Activated CD4-positive, alpha-beta T cell treated with anti-CD3 and anti-CD28 coated beads, Interleukin-2, amount 50 U/mL, for 4 hours (primary cell): ENCODE data around the gene IL13.

Experiments used
- DNase-seq, 2 experiments: peaks; one replicate each; pipeline ENCODE4 v3.0.0-alpha.2; 2020

The IL13 gene

GRCh38 chr5:132656774-132657355 lies 1.1 kb upstream of the IL13 start:
- no peak for DNase-seq

DNA sequence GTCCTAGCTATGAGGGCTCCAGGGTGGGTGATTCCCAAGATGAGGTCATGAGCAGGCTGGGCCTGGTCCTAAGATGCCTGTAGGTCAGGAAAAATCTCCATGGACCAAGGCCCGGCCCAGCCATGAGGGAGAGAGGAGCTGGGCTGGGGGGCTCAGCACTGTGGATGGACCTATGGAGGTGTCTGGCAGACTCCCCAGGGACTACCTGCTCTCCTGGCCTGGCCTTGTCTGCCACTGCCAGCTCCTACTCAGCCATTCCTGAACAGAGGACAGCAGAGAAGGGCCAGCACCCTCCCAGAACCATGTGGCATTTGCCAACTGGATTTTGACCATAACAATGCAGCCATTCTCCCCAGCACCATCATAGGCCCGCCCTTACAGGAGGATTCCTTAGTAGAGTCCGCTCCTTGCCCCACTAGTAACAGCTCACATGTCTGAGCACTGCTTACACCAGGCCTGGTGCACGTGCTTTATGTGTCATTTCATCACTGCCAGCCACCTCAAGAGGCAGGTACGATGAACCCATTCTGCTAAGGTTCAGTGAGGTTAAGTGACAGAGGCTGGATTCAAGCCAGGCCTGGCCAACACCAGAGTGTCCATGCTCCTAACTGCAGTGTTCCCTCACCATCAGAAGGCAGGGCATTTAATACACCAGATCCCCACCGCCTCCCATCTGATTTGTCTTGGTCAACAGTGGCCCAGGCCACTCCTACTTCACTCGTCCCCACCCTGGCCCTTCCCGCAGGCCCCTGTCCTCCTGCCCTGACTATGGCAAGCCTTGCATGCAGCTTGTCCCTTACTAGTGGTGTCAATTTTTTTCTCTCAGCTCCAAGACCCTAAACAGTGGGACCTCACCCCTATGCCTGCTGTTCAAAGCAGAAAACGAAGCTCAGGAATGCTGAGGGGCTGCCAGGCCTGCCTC lies 669 bp downstream of the IL13 start:
- no peak for DNase-seq

GRCh38 chr5:132659598-132660493 lies 1.9 kb downstream of the IL13 start:
- DNase-seq = no peak

- DNase-seq = no peak
Measured at GRCh38 chr5:132661231-132662003, 3.4 kb downstream of the IL13 start.

- DNase-seq = no peak
Measured at GRCh38 chr5:132662004-132662401, 4.0 kb downstream of the IL13 start.

DNA sequence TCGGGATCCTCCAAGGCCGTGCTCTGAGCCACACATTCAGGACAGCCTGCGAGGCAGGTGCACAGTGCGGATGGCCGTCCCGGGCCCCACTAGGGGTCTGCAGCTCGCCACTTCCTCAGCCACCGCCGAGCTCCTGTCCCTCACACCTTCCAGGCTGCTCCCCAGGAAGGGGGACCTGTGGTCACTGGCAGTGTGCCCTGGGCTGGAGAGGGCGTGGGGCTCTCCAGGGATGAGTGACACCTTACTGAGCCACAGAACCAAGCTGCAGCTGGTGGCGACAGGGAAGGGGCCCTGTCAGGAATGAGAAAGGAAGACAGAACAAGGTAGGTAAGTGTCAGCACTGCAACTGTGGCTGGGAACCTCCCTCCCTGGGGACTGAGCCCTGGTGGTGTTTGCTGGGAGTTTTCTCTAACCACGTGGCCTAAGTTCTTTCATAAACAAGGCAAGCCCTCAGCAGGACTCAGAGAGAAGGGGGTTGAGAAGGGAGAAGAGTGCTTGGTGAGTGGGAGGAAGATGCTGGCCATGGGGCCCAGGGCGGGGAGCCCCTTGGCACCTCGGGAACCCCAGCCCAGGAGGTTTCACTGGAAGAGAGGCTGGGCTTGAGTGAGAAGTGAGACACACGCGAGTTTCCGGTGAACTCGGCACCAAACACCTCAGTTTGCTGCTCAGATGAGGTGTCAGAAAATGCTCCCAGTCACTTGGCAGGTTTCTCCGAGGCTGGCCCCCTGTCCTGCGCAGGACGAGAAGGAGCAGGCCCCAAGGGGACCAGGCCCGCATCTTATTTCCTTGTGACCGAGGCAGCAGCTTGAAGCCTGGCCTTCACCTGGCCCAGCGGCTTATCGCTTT lies 5.2 kb downstream of the IL13 start:
- no peak for DNase-seq

DNA sequence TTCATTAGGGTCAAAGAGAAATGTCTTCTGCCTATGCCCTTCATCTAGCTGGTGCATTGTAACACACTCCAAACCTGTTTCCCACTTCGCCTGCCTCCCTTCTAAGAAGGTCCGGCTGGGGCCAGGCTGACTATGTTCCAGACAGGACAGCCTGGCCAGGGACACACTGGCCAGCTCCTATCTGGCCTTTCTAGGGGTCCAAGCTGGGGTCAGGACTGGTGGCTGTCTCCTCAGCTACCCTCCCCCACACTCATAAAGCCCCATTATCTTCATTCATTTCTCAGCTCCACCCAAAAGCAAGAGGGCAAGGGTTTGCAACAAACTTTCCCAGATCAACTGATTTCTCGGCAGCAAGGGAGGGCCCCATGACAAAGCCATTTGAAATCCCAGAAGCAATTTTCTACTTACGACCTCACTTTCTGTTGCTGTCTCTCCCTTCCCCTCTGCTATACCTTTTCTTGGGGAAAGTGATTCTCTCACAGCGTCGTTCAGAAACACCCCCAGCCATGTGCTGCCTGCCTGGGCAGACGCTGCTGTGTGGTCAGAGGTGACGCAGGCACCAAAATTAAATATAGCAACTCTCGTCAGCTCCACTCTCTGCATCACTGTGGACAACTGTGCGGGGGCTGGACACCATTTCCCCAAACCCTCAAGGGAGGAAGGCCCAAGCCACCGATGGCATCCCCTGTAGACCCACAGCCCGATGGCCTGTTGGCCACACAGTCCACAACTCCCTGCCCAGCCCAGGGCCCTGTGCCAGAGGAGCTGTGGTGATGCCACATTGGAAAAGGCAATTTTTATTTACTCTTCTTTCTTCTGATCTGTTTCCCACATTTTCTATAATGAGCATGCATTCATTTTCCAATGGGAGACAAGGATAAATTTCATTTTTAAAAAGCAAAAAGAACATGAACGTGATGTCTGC lies 6.1 kb downstream of the IL13 start:
- DNase-seq = no peak

GRCh38 chr5:132664696-132665209 lies 6.8 kb downstream of the IL13 start:
- DNase-seq = no peak

GRCh38 chr5:132665574-132666080 lies 7.7 kb downstream of the IL13 start:
- no peak for DNase-seq

GRCh38 chr5:132666310-132667123 lies 8.5 kb downstream of the IL13 start:
- no peak for DNase-seq

DNA sequence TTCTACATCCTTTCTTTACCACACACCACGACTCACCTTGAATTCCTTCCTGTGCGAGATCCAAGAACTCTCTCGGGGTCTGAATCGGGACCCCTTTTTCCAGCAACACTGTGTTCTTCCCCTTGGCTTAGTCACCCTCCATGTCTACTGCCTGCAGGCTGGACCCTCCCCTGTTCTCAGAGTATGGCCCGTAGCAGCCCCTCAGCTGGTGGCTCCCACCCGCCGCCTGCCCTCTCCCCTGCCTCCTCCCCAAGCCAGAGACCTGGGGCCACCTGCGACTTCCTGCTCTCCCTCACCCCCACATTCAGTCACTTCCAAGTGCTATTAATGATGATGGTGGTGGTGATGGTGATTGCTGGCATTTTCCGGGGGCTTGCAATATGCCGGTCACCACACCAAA lies 9.3 kb downstream of the IL13 start:
- DNase-seq = no peak

- DNase-seq = no peak
Measured at GRCh38 chr5:132667761-132668705, 10.1 kb downstream of the IL13 start.

DNA sequence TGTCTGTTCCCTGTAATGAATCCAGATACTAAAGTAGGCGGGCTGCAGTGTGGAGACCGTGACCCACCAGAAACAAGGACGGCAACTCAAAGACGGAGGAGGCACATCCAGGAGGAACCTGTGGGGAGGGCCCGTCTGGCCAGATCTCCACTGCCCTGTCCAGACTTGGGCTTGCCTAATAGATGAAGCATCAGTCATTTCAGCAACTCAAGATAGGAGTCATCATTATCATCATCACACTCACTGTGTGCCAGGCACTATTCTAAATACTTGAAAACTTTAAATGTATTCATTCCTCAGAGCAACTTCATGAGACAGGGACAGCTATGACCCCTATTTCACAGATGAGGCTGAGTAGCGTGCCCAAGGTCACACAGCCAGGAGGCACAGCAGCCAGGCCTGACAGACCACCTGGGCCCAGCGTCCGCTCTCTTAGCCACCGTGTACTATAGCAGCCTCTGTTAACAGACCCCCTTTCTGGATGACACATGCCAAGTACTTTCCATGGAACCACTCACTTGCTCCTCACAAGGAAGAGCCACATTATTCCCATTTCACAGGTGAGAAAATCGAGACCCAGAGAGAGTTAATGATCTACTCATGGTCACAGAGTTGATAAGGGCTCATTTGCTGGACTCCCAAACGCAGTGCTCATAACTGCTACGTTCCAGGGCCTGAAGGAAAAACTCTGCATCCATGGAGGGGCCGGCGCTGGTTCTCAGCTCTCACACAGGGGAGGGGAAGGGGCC lies 10.9 kb downstream of the IL13 start:
- no peak for DNase-seq

GRCh38 chr5:132669455-132669820 lies 11.5 kb downstream of the IL13 start:
- no peak for DNase-seq

- DNase-seq = no peak
Measured at GRCh38 chr5:132669966-132670882, 12.3 kb downstream of the IL13 start.

DNA sequence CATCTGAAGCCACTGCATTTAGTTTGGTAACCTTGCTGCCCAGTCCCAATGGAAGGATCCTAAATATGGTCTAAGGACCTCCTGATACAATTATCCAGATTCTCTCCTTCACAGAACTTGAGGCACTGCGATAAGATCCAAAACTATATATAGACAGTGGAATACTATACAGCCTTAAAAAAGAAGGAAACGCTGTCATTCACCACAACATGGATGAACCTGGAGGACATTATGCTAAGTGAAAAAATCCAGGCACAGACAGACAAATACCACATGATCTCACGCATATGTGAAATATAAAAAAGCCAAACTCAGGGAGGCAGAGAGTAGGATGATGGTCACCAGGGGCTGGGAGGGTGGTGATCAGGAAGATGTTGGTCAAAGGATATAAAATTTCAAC lies 13.0 kb downstream of the IL13 start:
- no peak for DNase-seq
